ENCODE measurements around the gene GNL1. TPM values are rescaled to one million over a fixed set of nuclear protein-coding genes. Genes with fewer than 3 reads are reported as not detected.
A peak's percentile ranks its signal among the peaks of the same experiment; 100 is the strongest.

Gene GNL1
- total and polyA plus RNA-seq, 9 of the 15 experiments (the other 6 are each of a cell fraction or from before 2014, with no cell fraction given): 0.73 to 112 (median 58.0) TPM

GRCh38 chr6:30571075-30571761, 14.9 kb upstream of the GNL1 start, which contains the start of gene ABCF1 (continued):
- peak; percentile 76; the same call in 1 of the 2 replicates for TF ChIP-seq ESRRA (IDR thresholded peaks at IDR 0.05; ENCODE audit: borderline replicate concordance, low read depth)
- TF ChIP-seq ZBTB12 (CRISPR knock-in tag; IDR thresholded peaks at IDR 0.05): peak; percentile 83
- no peak for TF ChIP-seq EHMT2 (IDR thresholded peaks at IDR 0.05)
- peak; percentile 83; the same call in 1 of the 2 replicates for TF ChIP-seq ELF2 (CRISPR knock-in tag; IDR thresholded peaks at IDR 0.05)
- no peak for TF ChIP-seq ZNF449 (CRISPR knock-in tag; IDR thresholded peaks at IDR 0.05)
- TF ChIP-seq THRA (IDR thresholded peaks at IDR 0.05): no peak
- peak; percentile 97 for TF ChIP-seq KLF13 (tag; IDR thresholded peaks at IDR 0.05; ENCODE audit: borderline replicate concordance, low read depth)
- no peak for TF ChIP-seq PYGO2 (tag; IDR thresholded peaks at IDR 0.05)
- TF ChIP-seq DPF2 (IDR thresholded peaks at IDR 0.05): peak; percentile 40; the same call in 1 of the 2 replicates
- TF ChIP-seq HBP1 (CRISPR knock-in tag; IDR thresholded peaks at IDR 0.05): peak; percentile 88
- TF ChIP-seq TAL1 (IDR thresholded peaks at IDR 0.05): no peak
- no peak for TF ChIP-seq ZNF830 (CRISPR knock-in tag; IDR thresholded peaks at IDR 0.05)
- TF ChIP-seq ZNF408 (CRISPR knock-in tag; IDR thresholded peaks at IDR 0.05; ENCODE audit: low read depth): no peak
- TF ChIP-seq GABPA (tag; conservative IDR thresholded peaks at IDR 0.05; ENCODE audit: low read depth): peak; percentile 99
- TF ChIP-seq ZNF511 (CRISPR knock-in tag; IDR thresholded peaks at IDR 0.05): no peak; the same call in 1 of the 2 replicates
- no peak for TF ChIP-seq ELK1 (CRISPR knock-in tag; IDR thresholded peaks at IDR 0.05)
- peak; percentile 63; the same call in 1 of the 2 replicates for TF ChIP-seq ZBTB7A (IDR thresholded peaks at IDR 0.05; ENCODE audit: borderline replicate concordance, control insufficient read depth, low read depth, low read length)
- peak; percentile 90 for TF ChIP-seq MXD1 (CRISPR knock-in tag; IDR thresholded peaks at IDR 0.05; ENCODE audit: borderline replicate concordance, poor library complexity, severe bottlenecking)
- no peak for TF ChIP-seq MECOM (CRISPR knock-in tag; IDR thresholded peaks at IDR 0.05)
- TF ChIP-seq KLF1 (tag; IDR thresholded peaks at IDR 0.05): peak; percentile 49; the same call in 1 of the 2 replicates
- peak; percentile 79 for TF ChIP-seq SOX6 (IDR thresholded peaks at IDR 0.05)

Data from K562 (cell line).